Sigmoid colon (tissue), 7 donors: ENCODE data around the gene CCNG2. TPM values are rescaled to one million over a fixed set of nuclear protein-coding genes. Genes with fewer than 3 reads are reported as not detected.

Source experiments
- DNase-seq: peaks from one replicate; pipeline ENCODE4 v3.0.0-alpha.2; 2019
- H3K27ac ChIP-seq, 4 donors: fragments of 200-600 bp; sonication (generic); one replicate each; pipeline ENCODE4 v1.5.1; 2016 to 2019; ENCODE audit warnings: mild to moderate bottlenecking in 1 of 4
- H3K27me3 ChIP-seq, 3 donors: fragments of 200-600 bp; sonication (generic); one replicate each; pipeline ENCODE4 v1.5.1; 2019; ENCODE audit warnings: mild to moderate bottlenecking in 1 of 3
- H3K36me3 ChIP-seq, 4 donors: fragments of 200-600 bp; sonication (generic); one replicate each; pipeline ENCODE4 v1.5.1; 2016 to 2019
- H3K4me1 ChIP-seq, 4 donors: fragments of 200-600 bp; sonication (generic); one replicate each; pipeline ENCODE4 v1.5.1; 2017 to 2019
- H3K4me3 ChIP-seq, 4 donors: fragments of 200-600 bp; sonication (generic); one replicate each; pipeline ENCODE4 v1.5.1; 2017 to 2019; ENCODE audit warnings: mild to moderate bottlenecking in 2 of 4, moderate library complexity in 1 of 4
- H3K9me3 ChIP-seq, 4 donors: fragments of 200-600 bp in 3 of 4; sonication (generic) in 3 of 4; one replicate each; pipeline versions ENCODE4 v1.5.1 to v1.6.1; 2013 to 2019
- EP300 ChIP-seq, 4 donors: sonication (generic); formaldehyde crosslinking; IDR thresholded peaks; one replicate each; pipeline ENCODE4 v1.6.1; 2017; ENCODE audit warnings: antibody characterized with exemption in 4 of 4
- POLR2A ChIP-seq, 2 donors: fragments of 450-650 bp; IDR thresholded peaks; one replicate each; pipeline ENCODE4 v1.6.1; 2016; ENCODE audit warnings: antibody characterized with exemption in 2 of 2, mild to moderate bottlenecking in 2 of 2, moderate library complexity in 2 of 2
- POLR2AphosphoS5 ChIP-seq, 4 donors: sonication (generic); formaldehyde crosslinking; IDR thresholded peaks; one replicate each; pipeline ENCODE4 v1.6.1; 2017; ENCODE audit warnings: antibody characterized with exemption in 4 of 4
- WGBS, 2 donors: extraction: QIAGEN DNeasy Blood & Tissue Kit; methylation state at CpG; one replicate each; pipeline ENCODE4 v1.1.7; 2013; 5-methylcytosine and 5-hydroxymethylcytosine counted together
- intact Hi-C: fragments of 100-400 bp; cut with DNase I; formaldehyde crosslinking; loops from one replicate; pipeline ENCODE4 v1.15.1; 2023
- polyA plus RNA-seq, 3 donors: library from polyadenylated mRNA; stranded (reverse); fragments of 200-250 nt; gene quantifications; one replicate each; pipeline ENCODE4 v1.2.3, GENCODE V29; 2013
- total RNA-seq, 4 donors: library from RNA; depleted of rRNA; stranded (reverse); fragments of >200 nt; gene quantifications; one replicate each; pipeline ENCODE4 v1.1.0, GENCODE V29; 2016
- TF ChIP-seq, protein P1 (sequence below), 4 experiments: fragments of 450-650 bp in 3 of 4; fragments of 200-600 bp in 1 of 4; IDR thresholded peaks; one replicate each; pipeline ENCODE4 v1.5.1; 2016 to 2019; ENCODE audit warnings: antibody characterized with exemption in 4 of 4, mild to moderate bottlenecking in 3 of 4, moderate library complexity in 2 of 4
- donor health status: healthy with polysubstance abuse.
- donor health status: Bipolar disorder and iron deficiency.
- donor health status: healthy.

Gene CCNG2
- total and polyA plus RNA-seq, 7 donors = 25.5 to 72.1 (median 27.6) TPM

GRCh38 chr4:77193511-77194102 lies 36.6 kb downstream of the CCNG2 start:
- H3K4me3 ChIP-seq = no peak overlapping the region
- H3K36me3 ChIP-seq = no peaks in the 10 kb centered on the region
- TF ChIP-seq, protein P1, sequence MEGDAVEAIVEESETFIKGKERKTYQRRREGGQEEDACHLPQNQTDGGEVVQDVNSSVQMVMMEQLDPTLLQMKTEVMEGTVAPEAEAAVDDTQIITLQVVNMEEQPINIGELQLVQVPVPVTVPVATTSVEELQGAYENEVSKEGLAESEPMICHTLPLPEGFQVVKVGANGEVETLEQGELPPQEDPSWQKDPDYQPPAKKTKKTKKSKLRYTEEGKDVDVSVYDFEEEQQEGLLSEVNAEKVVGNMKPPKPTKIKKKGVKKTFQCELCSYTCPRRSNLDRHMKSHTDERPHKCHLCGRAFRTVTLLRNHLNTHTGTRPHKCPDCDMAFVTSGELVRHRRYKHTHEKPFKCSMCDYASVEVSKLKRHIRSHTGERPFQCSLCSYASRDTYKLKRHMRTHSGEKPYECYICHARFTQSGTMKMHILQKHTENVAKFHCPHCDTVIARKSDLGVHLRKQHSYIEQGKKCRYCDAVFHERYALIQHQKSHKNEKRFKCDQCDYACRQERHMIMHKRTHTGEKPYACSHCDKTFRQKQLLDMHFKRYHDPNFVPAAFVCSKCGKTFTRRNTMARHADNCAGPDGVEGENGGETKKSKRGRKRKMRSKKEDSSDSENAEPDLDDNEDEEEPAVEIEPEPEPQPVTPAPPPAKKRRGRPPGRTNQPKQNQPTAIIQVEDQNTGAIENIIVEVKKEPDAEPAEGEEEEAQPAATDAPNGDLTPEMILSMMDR (IDR thresholded peaks at IDR 0.05) = no peak
- TF ChIP-seq POLR2AphosphoS5 (IDR thresholded peaks at IDR 0.05) = no peak
- no peak for TF ChIP-seq EP300 (IDR thresholded peaks at IDR 0.05)
- TF ChIP-seq POLR2A (IDR thresholded peaks at IDR 0.05) = no peak
- intact Hi-C loops = no loop called here
- 46 to 83% methylated on average over 17 of the region's 17 CpGs for WGBS, 2 donors
- H3K9me3 ChIP-seq = no peaks in the 10 kb centered on the region
- H3K4me1 ChIP-seq = no peaks in the 10 kb centered on the region
- no peak overlapping the region for H3K27ac ChIP-seq
- peak; percentile 66 for DNase-seq
- H3K27me3 ChIP-seq = no peaks in the 10 kb centered on the region

DNA sequence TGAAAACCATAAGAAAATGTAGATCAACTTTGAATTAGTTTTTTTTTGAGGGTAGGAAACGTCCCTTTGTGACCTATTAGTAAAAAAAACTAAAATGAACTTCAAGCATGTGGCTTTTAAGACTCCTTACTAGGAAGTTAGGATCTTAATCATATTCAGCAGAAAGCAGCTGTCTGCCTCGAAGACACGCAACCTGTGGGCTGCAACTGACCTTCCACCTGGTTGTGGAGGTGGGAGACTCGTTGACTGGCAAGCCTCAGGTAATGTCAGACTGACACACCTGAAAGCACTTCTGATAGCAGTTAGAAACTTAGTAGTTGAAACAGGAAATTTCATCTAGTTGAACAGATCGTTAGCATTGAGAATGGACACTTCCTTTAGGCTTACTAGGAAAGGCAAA lies 37.4 kb downstream of the CCNG2 start:
- no peaks in the 10 kb centered on the region for H3K9me3 ChIP-seq
- H3K4me3 ChIP-seq = no peak overlapping the region
- no peak for DNase-seq
- H3K27ac ChIP-seq = no peak overlapping the region
- H3K27me3 ChIP-seq = no peaks in the 10 kb centered on the region
- no peak for TF ChIP-seq POLR2A (IDR thresholded peaks at IDR 0.05)
- TF ChIP-seq, protein P1 (IDR thresholded peaks at IDR 0.05) = no peak
- no peak for TF ChIP-seq POLR2AphosphoS5 (IDR thresholded peaks at IDR 0.05)
- TF ChIP-seq EP300 (IDR thresholded peaks at IDR 0.05) = no peak
- 48 to 65% methylated on average over 5 of the region's 5 CpGs for WGBS, 2 donors
- H3K4me1 ChIP-seq = no peaks in the 10 kb centered on the region
- intact Hi-C loops = no loop called here
- H3K36me3 ChIP-seq = no peaks in the 10 kb centered on the region

- Histone ChIP-seq H3K27ac (no peak overlapping the region), H3K36me3 (no peaks in the 10 kb centered on the region), H3K4me1 (no peaks in the 10 kb centered on the region), H3K4me3 (no peak overlapping the region), H3K27me3 (no peaks in the 10 kb centered on the region), H3K9me3 (no peaks in the 10 kb centered on the region)
- intact Hi-C loops = no loop called here
- WGBS, 2 donors = 72 to 76% methylated on average over 1 of the region's 1 CpG
- no peak for DNase-seq
- TF ChIP-seq, protein P1 (IDR thresholded peaks at IDR 0.05) = no peak
- TF ChIP-seq POLR2AphosphoS5 (IDR thresholded peaks at IDR 0.05) (no peak), EP300 (IDR thresholded peaks at IDR 0.05) (no peak), POLR2A (IDR thresholded peaks at IDR 0.05) (no peak)
Measured at GRCh38 chr4:77194989-77195388, 38.0 kb downstream of the CCNG2 start.

- Histone ChIP-seq H3K4me3 (no peak overlapping the region), H3K4me1 (no peaks in the 10 kb centered on the region), H3K27ac (no peak overlapping the region), H3K36me3 (no peaks in the 10 kb centered on the region), H3K27me3 (no peaks in the 10 kb centered on the region), H3K9me3 (no peaks in the 10 kb centered on the region)
- no peak for DNase-seq
- TF ChIP-seq POLR2A (IDR thresholded peaks at IDR 0.05) = no peak
- TF ChIP-seq EP300 (IDR thresholded peaks at IDR 0.05) = no peak
- no peak for TF ChIP-seq POLR2AphosphoS5 (IDR thresholded peaks at IDR 0.05)
- TF ChIP-seq, protein P1 (IDR thresholded peaks at IDR 0.05) = no peak
- WGBS, 2 donors = 59 to 87% methylated on average over 4 of the region's 4 CpGs
- intact Hi-C loops = no loop called here
Measured at GRCh38 chr4:77196866-77197265, 39.9 kb downstream of the CCNG2 start.

DNA sequence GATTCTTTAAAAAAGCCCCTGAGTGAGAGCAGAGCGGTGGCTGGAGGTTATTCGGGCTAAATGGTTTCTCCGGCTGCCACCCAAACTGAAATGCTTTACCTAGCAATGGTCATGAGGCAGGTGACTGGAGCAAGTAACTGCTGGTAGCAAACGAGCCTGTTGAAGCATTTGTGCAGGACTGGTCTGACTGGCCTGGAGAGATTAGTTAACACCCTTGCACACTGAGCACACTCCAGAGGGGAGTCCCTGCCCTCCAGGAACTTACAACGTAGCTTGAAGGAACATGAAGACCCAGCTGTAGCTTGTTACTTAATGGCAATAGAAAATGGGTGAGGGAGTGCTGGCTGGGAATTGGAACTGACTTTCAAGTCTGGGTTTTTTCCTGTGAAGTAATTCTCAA lies 40.4 kb downstream of the CCNG2 start:
- TF ChIP-seq EP300 (IDR thresholded peaks at IDR 0.05) (no peak), POLR2AphosphoS5 (IDR thresholded peaks at IDR 0.05) (no peak), POLR2A (IDR thresholded peaks at IDR 0.05) (no peak)
- TF ChIP-seq, protein P1 (IDR thresholded peaks at IDR 0.05) = no peak
- Histone ChIP-seq H3K9me3 (no peaks in the 10 kb centered on the region), H3K27me3 (no peaks in the 10 kb centered on the region), H3K4me1 (no peaks in the 10 kb centered on the region), H3K4me3 (no peak overlapping the region), H3K36me3 (no peaks in the 10 kb centered on the region), H3K27ac (no peak overlapping the region)
- no peak for DNase-seq
- intact Hi-C loops = no loop called here
- 80 to 92% methylated on average over 5 of the region's 5 CpGs for WGBS, 2 donors
